ENCODE results near the gene HCAR3.

Gene HCAR3

GRCh38 chr12:122668268-122668667, 48.3 kb downstream of the HCAR3 start:
- Mint-ChIP-seq H3K4me1 (no peaks in the 10 kb centered on the region), H3K27me3 (no peaks in the 10 kb centered on the region), H3K27ac (no peak overlapping the region), H3K9me3 (no peaks in the 10 kb centered on the region), H3K36me3 (no peaks in the 10 kb centered on the region), H3K4me3 (no peak overlapping the region)
- no peak for DNase-seq
- CTCF ChIA-PET = no interaction called here

GRCh38 chr12:122665759-122666158, 50.9 kb downstream of the HCAR3 start:
- CTCF ChIA-PET = no interaction called here
- H3K9me3 Mint-ChIP-seq = no peaks in the 10 kb centered on the region
- H3K27ac Mint-ChIP-seq = no peak overlapping the region
- no peak overlapping the region for H3K4me3 Mint-ChIP-seq
- no peaks in the 10 kb centered on the region for H3K4me1 Mint-ChIP-seq
- no peak for DNase-seq
- H3K27me3 Mint-ChIP-seq = no peaks in the 10 kb centered on the region
- H3K36me3 Mint-ChIP-seq = no peaks in the 10 kb centered on the region

GRCh38 chr12:122665349-122665748, 51.3 kb downstream of the HCAR3 start:
- H3K9me3 Mint-ChIP-seq = no peaks in the 10 kb centered on the region
- H3K36me3 Mint-ChIP-seq = no peaks in the 10 kb centered on the region
- H3K4me1 Mint-ChIP-seq = no peaks in the 10 kb centered on the region
- DNase-seq = no peak
- CTCF ChIA-PET = no interaction called here
- no peak overlapping the region for H3K27ac Mint-ChIP-seq
- no peaks in the 10 kb centered on the region for H3K27me3 Mint-ChIP-seq
- no peak overlapping the region for H3K4me3 Mint-ChIP-seq

All from activated naive CD4-positive, alpha-beta T cell treated with anti-CD3 and anti-CD28 coated beads, Interleukin-2, amount 10 ng/mL, durations not matched to agents 7 days and 5 days (primary cell).